Stimulated activated memory B cell treated with anti-CD40 and anti-IgM and Interleukin-4, amounts not matched to agents 10 μg/mL and 1 μg/mL and 100 μg/mL, for 72 hours (primary cell): ENCODE data around the gene PDE4DIP.
A peak's percentile ranks its signal among the peaks of the same experiment; 100 is the strongest.
"Not testable (repeated sequence)": the region's sequence is repeated elsewhere in the genome, so short reads cannot be mapped to it uniquely, and the experiment has no call there.

Experiments used
- ATAC-seq: fragments of 150-1000 bp; cut with Tn5 transposase; 2 replicates; pipeline ENCODE4 v1.10.0; 2021
- H3K27ac Mint-ChIP-seq: one replicate; pipeline ENCODE4 v1.8.0; 2022; ENCODE audit warnings: mild to moderate bottlenecking, mixed read lengths
- H3K27me3 Mint-ChIP-seq: one replicate; pipeline ENCODE4 v1.8.0; 2022; ENCODE audit warnings: mixed read lengths
- H3K36me3 Mint-ChIP-seq: one replicate; pipeline ENCODE4 v1.8.0; 2022; ENCODE audit warnings: mixed read lengths
- H3K4me1 Mint-ChIP-seq: one replicate; pipeline ENCODE4 v1.8.0; 2022; ENCODE audit warnings: mixed read lengths
- H3K4me3 Mint-ChIP-seq: one replicate; pipeline ENCODE4 v1.8.0; 2022; ENCODE audit warnings: mild to moderate bottlenecking, moderate library complexity, mixed read lengths
- H3K9me3 Mint-ChIP-seq: one replicate; pipeline ENCODE4 v1.8.0; 2022; ENCODE audit warnings: mixed read lengths

PDE4DIP gene

DNA sequence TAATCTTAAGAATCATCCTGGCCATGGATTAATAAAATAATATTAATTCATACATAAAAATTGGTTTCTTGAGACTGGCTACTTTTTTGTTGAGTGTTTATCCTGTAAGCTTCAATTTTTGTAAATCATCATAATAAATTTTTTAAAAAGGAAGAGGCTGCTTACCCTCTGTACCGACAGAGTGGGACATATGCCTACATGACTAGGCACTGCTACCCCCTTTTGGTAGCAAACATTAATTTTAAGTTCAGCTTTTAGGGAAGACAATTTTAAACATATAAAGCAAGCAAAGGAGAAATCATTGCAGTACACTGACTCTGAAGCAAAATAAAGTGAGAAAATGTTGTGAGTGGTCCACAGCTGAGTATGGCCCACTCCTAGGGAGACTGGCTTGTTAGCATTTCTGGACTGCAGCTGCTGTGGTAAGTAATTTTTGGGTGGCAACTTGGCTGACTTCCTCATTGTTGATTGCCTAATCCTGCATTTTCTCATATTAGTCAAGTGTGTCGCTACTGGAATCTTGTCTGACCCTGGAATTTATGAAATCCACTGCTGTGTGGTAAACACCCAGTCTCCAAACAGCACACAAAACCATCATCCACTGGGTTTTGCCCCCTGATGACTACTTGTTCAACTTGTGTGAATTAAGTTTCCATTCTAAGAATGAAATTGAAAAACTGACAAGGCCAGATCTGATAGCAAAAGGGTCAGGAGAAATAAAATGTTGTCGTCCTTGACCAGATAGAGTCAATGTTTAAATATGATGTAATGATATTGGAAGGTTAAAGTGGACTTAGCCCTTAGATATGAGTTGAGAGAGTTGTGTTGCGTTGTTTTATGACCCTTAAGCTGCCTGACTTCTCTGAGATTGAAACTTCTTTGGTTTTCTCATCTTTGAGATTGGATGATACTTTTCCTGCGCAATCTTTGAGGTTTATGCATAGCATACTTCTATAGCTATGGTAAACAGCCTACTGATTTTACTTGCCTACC, 50.4 kb downstream of the PDE4DIP start:
- not testable (repeated sequence) for ATAC-seq, H3K36me3 Mint-ChIP-seq, H3K27me3 Mint-ChIP-seq, H3K27ac Mint-ChIP-seq, H3K9me3 Mint-ChIP-seq, H3K4me3 Mint-ChIP-seq, H3K4me1 Mint-ChIP-seq

GRCh38 chr1:148900026-148900425, 55.8 kb downstream of the PDE4DIP start:
- H3K27ac Mint-ChIP-seq, H3K36me3 Mint-ChIP-seq, ATAC-seq, H3K4me1 Mint-ChIP-seq, H3K9me3 Mint-ChIP-seq, H3K27me3 Mint-ChIP-seq, H3K4me3 Mint-ChIP-seq: not testable (repeated sequence)

DNA sequence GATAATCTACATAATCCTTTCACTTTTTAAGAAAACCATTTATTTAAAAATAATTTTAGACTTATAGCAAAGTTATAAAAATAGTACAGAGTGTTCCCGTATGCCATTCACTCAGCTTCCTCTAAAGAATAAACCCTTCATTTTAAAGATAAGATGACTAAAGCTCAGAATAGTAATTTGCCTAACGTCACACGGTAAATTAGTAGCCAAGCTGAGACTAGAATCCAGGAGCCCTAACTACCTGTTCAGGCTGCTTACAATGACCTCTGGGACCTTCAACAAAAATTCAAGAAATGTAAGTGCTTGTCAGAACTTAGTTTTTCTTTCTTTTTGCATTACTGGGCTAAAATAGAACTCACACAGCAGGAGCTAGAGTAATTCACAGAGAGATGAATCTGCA, 56.5 kb downstream of the PDE4DIP start:
- not testable (repeated sequence) for H3K4me3 Mint-ChIP-seq, H3K9me3 Mint-ChIP-seq, ATAC-seq, H3K36me3 Mint-ChIP-seq, H3K27ac Mint-ChIP-seq, H3K27me3 Mint-ChIP-seq, H3K4me1 Mint-ChIP-seq

GRCh38 chr1:148901150-148901952, 57.1 kb downstream of the PDE4DIP start:
- H3K27ac Mint-ChIP-seq, H3K36me3 Mint-ChIP-seq, H3K4me1 Mint-ChIP-seq, H3K27me3 Mint-ChIP-seq, ATAC-seq, H3K9me3 Mint-ChIP-seq, H3K4me3 Mint-ChIP-seq: not testable (repeated sequence)

DNA sequence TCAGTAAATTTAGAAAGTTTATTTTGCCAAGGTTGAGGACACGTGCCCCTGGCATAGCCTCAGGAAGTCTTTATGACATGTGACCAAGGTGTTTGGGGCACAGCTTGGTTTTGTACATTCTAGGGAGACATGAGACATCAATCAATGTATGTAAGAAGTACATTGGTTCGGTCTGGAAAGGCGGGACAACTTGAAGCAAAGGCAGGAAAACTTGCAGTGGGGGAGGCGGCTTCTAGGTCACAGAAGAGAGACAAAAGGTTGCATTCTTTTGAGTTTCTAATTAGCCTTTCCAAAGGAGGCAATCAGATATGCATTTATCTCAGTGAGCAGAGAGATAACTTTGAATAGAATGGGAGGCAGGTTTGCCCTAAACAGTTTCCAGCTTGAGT, 57.7 kb downstream of the PDE4DIP start:
- not testable (repeated sequence) for ATAC-seq, H3K4me3 Mint-ChIP-seq, H3K27ac Mint-ChIP-seq, H3K9me3 Mint-ChIP-seq, H3K36me3 Mint-ChIP-seq, H3K4me1 Mint-ChIP-seq, H3K27me3 Mint-ChIP-seq

DNA sequence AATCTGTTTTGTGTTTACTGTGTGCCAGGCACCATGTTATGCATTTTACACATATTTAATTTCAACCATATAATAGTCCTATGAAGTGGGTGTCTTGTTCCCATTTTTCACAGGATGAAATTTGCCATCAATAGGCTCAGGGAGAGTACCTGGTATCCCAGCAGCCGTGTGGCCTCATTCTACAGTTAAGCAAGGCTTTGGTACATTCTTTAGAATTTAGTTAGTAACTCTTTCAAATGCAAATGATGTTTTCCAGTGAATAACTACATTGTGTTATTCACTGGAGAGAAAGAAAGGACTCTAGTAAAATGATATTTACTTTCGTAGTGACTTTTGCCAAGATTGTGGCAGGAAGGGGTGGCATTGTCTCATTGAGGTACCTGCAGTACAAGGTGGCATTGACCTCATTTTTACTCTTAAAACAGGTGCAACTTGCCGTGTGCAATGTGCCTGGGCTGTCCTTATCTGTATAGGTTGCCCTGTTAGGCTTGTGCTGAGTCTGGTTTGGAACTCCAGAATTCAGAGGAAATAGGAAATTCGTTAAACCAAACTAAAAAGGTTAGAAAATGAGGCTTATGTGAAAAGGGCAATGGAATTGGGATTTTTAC, 65.1 kb downstream of the PDE4DIP start:
- not testable (repeated sequence) for H3K4me1 Mint-ChIP-seq, H3K36me3 Mint-ChIP-seq, H3K27me3 Mint-ChIP-seq, H3K9me3 Mint-ChIP-seq, H3K27ac Mint-ChIP-seq, H3K4me3 Mint-ChIP-seq, ATAC-seq

GRCh38 chr1:148911303-148911928, 67.2 kb downstream of the PDE4DIP start:
- H3K9me3 Mint-ChIP-seq, H3K36me3 Mint-ChIP-seq, H3K27me3 Mint-ChIP-seq, H3K27ac Mint-ChIP-seq, H3K4me1 Mint-ChIP-seq, H3K4me3 Mint-ChIP-seq, ATAC-seq: not testable (repeated sequence)

GRCh38 chr1:148916222-148916621, 72.0 kb downstream of the PDE4DIP start:
- not testable (repeated sequence) for ATAC-seq, H3K27me3 Mint-ChIP-seq, H3K36me3 Mint-ChIP-seq, H3K4me1 Mint-ChIP-seq, H3K27ac Mint-ChIP-seq, H3K4me3 Mint-ChIP-seq, H3K9me3 Mint-ChIP-seq

GRCh38 chr1:148916695-148917348, 72.6 kb downstream of the PDE4DIP start:
- not testable (repeated sequence) for H3K36me3 Mint-ChIP-seq, H3K4me1 Mint-ChIP-seq, H3K27me3 Mint-ChIP-seq, ATAC-seq, H3K4me3 Mint-ChIP-seq, H3K9me3 Mint-ChIP-seq
- H3K27ac Mint-ChIP-seq: peak overlapping the region; percentile 66

- H3K4me1 Mint-ChIP-seq, H3K4me3 Mint-ChIP-seq, H3K27ac Mint-ChIP-seq: not testable (repeated sequence)
These were observed 74.7 kb downstream of the PDE4DIP start for GRCh38 chr1:148918836-148919447.

DNA sequence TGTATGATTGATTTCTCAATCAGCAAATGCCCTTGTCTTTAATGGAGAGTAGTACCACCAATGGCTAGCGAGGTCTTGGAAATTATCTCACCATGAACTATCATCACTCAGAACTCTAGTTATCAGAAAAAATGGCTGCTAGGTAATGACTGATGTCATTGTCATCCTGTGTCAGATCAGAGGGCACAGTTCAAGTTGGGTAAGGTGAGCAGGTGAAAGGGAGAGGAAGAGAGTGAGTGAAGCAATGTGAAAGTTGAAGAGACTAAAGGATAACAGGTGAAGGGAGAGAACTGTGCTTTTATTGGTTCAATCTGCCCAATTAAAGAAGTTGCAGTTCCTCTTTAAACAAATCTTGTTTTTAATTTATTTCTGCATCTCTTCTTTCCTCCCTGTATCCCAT, 76.8 kb downstream of the PDE4DIP start:
- not testable (repeated sequence) for H3K4me1 Mint-ChIP-seq, H3K4me3 Mint-ChIP-seq, H3K27me3 Mint-ChIP-seq, H3K9me3 Mint-ChIP-seq, H3K36me3 Mint-ChIP-seq, H3K27ac Mint-ChIP-seq, ATAC-seq

More at GRCh38 chr1:148918836-148919447, 74.7 kb downstream of the PDE4DIP start:
- not testable (repeated sequence) for H3K9me3 Mint-ChIP-seq, H3K27me3 Mint-ChIP-seq, ATAC-seq, H3K36me3 Mint-ChIP-seq

- not testable (repeated sequence) for H3K4me3 Mint-ChIP-seq, H3K27ac Mint-ChIP-seq, H3K9me3 Mint-ChIP-seq, H3K27me3 Mint-ChIP-seq, ATAC-seq, H3K4me1 Mint-ChIP-seq, H3K36me3 Mint-ChIP-seq
These were observed 79.6 kb downstream of the PDE4DIP start for GRCh38 chr1:148923798-148924197.

- not testable (repeated sequence) for ATAC-seq, H3K27ac Mint-ChIP-seq, H3K27me3 Mint-ChIP-seq, H3K4me3 Mint-ChIP-seq, H3K4me1 Mint-ChIP-seq, H3K36me3 Mint-ChIP-seq, H3K9me3 Mint-ChIP-seq
These were observed 83.4 kb downstream of the PDE4DIP start for GRCh38 chr1:148927645-148928044.

GRCh38 chr1:148929253-148929652, 85.0 kb downstream of the PDE4DIP start:
- not testable (repeated sequence) for H3K4me1 Mint-ChIP-seq, H3K27me3 Mint-ChIP-seq, H3K27ac Mint-ChIP-seq, H3K9me3 Mint-ChIP-seq, H3K4me3 Mint-ChIP-seq, H3K36me3 Mint-ChIP-seq
- peak; percentile 71 for ATAC-seq
